Liver (tissue), 2 donors: ENCODE results near the gene E2F3.

ENCODE experiments used
- CTCF ChIP-seq: fragments of 150-350 bp; IDR thresholded peaks from 2 replicates; pipeline ENCODE4 v1.5.1; 2017; ENCODE audit warnings: improper control_type of control experiment, low read depth, low read length; ENCODE audit not compliant: missing input control
- YY1 ChIP-seq: IDR thresholded peaks from 2 replicates; pipeline ENCODE4 v1.6.1; 2016; ENCODE audit warnings: antibody characterized with exemption, mild to moderate bottlenecking
- donor health status: healthy.

- TF ChIP-seq CTCF (no peak), YY1 (no peak)
Measured at GRCh38 chr6:20479060-20479459, 77.4 kb downstream of the E2F3 start.
